VCaP (cell line): ENCODE measurements around the gene ARFGEF2.

Experiments used
- H3K27ac ChIP-seq: fragments of 450-650 bp; 2 replicates; pipeline ENCODE4 v1.5.1; 2017
- TF ChIP-seq, protein P1 (sequence below): fragments of 450-650 bp; conservative IDR thresholded peaks from 2 replicates; pipeline ENCODE4 v1.5.1; 2017; ENCODE audit warnings: mild to moderate bottlenecking, moderate library complexity

The ARFGEF2 gene

DNA sequence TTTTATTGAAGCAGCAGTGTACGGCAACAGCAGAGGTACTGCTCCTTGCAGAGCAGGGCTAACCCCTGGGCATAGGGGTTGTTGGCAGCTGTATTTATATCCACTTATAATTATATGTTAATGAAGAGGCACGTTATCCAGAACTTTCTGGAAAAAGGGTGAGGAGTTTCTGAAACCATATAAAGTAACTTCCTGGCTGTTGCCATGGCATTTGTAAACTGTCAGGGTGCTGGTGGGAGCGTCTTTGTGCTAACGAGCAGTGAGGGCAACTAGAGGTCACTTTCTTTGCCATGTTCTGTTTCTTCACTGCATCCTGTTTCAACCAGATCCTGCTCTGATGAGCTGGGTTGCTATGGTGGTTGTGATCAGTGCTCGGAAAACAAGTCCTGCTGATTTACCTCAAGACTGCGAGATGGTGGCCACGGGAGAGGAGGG lies 11.1 kb upstream of the ARFGEF2 start:
- no peak overlapping the region for H3K27ac ChIP-seq
- TF ChIP-seq, protein P1, sequence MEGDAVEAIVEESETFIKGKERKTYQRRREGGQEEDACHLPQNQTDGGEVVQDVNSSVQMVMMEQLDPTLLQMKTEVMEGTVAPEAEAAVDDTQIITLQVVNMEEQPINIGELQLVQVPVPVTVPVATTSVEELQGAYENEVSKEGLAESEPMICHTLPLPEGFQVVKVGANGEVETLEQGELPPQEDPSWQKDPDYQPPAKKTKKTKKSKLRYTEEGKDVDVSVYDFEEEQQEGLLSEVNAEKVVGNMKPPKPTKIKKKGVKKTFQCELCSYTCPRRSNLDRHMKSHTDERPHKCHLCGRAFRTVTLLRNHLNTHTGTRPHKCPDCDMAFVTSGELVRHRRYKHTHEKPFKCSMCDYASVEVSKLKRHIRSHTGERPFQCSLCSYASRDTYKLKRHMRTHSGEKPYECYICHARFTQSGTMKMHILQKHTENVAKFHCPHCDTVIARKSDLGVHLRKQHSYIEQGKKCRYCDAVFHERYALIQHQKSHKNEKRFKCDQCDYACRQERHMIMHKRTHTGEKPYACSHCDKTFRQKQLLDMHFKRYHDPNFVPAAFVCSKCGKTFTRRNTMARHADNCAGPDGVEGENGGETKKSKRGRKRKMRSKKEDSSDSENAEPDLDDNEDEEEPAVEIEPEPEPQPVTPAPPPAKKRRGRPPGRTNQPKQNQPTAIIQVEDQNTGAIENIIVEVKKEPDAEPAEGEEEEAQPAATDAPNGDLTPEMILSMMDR, result no peak

DNA sequence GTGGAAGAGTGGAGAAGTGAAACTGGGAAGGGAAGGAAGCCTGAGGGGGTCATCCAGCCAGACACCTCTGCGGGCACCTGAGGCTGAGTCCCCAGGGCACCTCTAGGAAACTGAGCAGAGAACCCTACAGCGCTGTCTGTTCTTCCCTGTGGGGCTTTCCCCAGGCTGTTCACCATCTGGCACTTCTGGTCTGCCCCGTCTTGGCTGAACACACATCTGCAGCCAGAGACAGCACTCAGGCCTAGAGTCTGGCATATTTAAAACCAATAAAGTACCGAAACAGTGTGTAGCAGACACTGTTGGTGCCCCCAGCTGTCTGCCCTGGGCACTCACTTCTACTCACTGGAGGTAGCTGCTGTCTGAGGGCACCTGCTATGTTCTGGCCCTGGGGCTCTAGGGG lies 9.4 kb upstream of the ARFGEF2 start:
- no peak overlapping the region for H3K27ac ChIP-seq
- TF ChIP-seq, protein P1, result no peak

DNA sequence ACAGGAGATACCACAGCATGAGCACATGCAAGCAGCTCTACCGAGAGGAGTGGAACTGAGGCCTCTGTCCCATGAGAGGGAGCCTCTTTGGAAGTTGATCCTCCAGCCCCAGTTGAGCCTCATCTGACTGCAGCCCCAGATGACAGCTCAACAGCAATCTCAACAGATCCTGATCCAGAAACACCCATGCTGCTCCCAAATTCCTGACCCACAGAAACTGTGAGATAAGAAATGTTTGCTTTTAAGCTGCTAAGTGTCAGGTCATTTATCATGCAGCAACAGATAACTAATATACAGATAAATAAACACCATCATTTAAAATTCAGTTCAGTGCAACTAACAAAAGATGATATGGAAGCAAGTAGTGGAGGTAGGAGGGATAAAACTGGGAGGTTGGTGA lies 4.8 kb upstream of the ARFGEF2 start:
- TF ChIP-seq, protein P1, result no peak
- H3K27ac ChIP-seq, result no peak overlapping the region

DNA sequence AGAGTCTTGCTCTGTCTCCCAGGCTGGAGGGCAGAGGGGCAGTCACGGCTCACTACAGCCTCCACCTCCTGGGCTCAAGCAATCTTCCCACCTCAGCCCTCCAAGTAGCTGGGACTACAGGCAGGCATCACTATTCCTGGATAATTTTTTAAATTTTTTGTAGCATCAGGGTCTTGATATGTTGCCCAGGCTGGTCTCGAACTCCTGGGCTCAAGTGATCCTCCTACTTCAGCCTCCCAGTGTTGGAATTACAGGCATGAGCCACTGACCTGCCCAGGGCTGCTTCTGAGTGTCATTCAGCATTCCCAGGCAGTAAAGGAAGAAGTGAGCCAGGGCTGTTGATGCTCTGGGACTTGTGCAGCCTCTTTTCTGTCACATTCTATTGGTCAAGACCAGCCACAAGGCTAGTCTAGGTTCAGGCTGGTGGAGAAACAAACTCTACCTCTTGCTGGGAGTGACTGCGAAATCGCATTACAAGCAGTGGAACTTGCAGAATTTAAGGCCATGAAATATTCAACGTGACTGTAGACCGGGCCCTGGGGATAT lies 2.1 kb upstream of the ARFGEF2 start:
- TF ChIP-seq, protein P1, result no peak
- H3K27ac ChIP-seq, result no peak overlapping the region

DNA sequence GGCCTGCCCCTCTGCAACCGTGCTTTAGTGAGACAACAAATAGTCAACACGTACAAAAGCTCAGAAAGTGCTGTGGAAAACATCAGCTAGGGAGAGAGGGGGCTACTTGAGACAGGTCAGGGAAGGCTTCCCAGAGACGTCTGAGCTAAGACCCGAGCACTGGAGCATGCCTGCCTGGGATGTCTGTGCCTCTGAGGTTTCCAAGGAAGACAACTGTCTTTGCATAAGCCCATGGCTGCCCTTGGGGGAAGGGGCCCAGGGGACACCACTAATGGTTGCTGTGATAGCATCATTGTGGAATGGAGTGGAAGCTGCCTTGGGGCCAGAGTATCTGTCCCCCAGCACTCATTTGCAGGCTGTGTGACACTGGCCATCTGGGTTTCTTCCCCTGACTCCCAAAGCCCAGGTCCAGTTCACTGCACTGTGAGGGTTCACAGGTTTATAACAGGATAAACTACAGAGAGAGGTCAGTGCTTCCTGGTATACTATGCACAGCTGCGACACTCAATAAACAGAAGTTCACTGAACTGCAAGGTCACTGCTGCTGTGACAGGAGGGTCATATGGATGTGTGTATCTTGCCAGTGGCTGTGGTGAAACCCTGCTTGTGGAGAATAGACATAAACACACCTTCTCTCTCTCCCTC lies 1.5 kb upstream of the ARFGEF2 start:
- TF ChIP-seq, protein P1, result no peak

DNA sequence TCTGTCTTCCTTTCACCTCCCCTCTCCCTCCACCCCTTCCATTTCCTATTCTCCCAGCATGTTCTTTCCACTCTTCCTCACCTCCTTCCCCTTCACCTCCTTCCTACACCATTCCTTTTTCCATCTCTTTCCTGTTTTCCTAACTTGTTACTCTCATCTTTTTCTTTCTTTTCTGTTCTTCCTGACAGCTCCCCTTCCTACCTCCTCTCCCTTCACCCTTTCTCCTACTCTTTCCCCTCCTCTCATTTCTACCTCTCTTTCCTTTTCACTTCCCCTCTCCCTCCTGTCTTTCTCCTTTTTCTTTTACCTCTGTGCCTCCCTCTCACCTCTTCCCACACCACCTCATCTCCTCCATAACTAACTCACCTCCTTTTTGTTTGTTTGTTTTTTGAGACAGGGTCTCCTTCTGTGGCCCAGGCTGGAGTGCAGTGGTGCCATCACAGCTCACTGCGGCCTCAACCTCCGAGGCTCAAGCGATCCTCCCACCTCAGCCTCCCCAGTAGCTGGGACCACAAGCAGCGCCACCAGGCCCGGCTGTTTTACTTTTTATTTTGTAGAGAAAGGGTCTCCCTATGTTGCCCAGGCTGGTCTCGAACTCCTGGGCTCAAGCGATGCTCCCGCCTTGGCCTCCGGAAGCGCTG lies 864 bp upstream of the ARFGEF2 start:
- TF ChIP-seq, protein P1, result no peak
- H3K27ac ChIP-seq, result peak overlapping the region; percentile 93

More for the DNA sequence above, 1.5 kb upstream of the ARFGEF2 start:
- H3K27ac ChIP-seq, result no peak overlapping the region

DNA sequence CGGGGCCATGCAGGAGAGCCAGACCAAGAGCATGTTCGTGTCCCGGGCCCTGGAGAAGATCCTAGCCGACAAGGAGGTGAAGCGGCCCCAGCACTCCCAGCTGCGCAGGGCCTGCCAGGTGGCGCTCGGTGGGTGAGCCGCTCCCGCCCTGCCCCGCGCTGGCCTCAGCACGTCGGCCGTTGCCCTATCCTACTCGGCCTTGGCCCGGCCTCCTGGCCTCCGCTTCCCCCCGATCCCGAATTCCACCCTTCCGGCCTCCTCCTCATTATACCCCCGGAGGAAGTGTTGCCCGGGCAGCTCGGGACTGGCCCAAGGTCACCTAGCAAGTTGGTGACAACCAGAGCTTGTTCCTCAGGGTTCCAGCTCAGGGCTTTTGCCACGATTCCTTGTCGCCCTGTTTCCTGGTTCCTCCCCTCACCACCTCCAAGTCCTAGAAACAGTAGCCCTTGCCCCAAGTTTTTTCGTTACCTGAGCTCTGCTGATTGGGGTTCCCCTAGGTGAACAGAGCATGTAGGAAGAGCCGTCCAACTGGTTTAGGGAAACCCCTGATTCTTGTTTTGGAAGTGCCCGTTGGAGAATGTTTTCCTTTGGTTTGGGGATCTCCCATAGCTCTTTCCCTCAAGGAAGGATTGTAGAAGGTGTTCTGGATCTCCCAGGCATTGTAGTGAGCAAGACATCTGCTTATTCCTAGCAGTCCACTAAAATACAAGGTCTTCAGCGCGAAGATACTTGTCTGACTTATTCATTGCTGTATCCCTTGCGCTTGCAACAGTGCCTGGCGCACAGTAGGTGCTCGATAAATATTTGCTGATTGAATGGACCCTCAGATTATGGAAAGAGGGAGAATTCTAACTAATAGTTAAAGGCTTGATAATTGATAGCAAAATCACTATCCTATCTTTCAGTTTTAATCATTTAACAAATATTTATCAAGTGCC lies 641 bp downstream of the ARFGEF2 start:
- TF ChIP-seq, protein P1, result no peak
- peak overlapping the region; percentile 93 for H3K27ac ChIP-seq
